Small intestine (tissue), 7 donors: ENCODE results near the gene CTXND1. TPM values are rescaled to one million over a fixed set of nuclear protein-coding genes. Genes with fewer than 3 reads are reported as not detected.

ENCODE experiments used
- DNase-seq, 2 donors: peaks; one replicate each; pipeline versions ENCODE4 v3.0.0 to v3.0.0-alpha.2; 2013
- FAIRE-seq: peaks from 2 replicates; lab custom pipeline; 2012; peaks lifted over from hg19 to GRCh38; lab: Jason Lieb, UNC
- H3K27ac ChIP-seq, 3 donors: one replicate each; pipeline ENCODE4 v1.5.1; 2013; ENCODE audit warnings: low read length in 2 of 3, mild to moderate bottlenecking in 2 of 3, control low read depth in 1 of 3, inconsistent platforms in 1 of 3, low read depth in 1 of 3, moderate library complexity in 1 of 3
- H3K27me3 ChIP-seq, 3 donors: one replicate each; pipeline ENCODE4 v1.6.1; 2013; ENCODE audit warnings: low read length in 3 of 3, inconsistent platforms in 1 of 3; ENCODE audit not compliant: control insufficient read depth in 3 of 3, insufficient read depth in 3 of 3
- H3K36me3 ChIP-seq, 3 donors: one replicate each; pipeline ENCODE4 v1.6.1; 2013; ENCODE audit warnings: low read length in 3 of 3, inconsistent platforms in 1 of 3, low read depth in 1 of 3, mild to moderate bottlenecking in 1 of 3, moderate library complexity in 1 of 3; ENCODE audit not compliant: control insufficient read depth in 3 of 3, insufficient read depth in 2 of 3
- H3K4me1 ChIP-seq, 3 donors: one replicate each; pipeline ENCODE4 v1.6.1; 2013; ENCODE audit warnings: low read length in 2 of 3, inconsistent platforms in 1 of 3, low read depth in 1 of 3, mild to moderate bottlenecking in 1 of 3, moderate library complexity in 1 of 3; ENCODE audit not compliant: control insufficient read depth in 3 of 3, insufficient read depth in 2 of 3
- H3K4me3 ChIP-seq, 3 donors: one replicate each; pipeline ENCODE4 v1.5.1; 2013; ENCODE audit warnings: low read length in 3 of 3, control low read depth in 1 of 3, inconsistent platforms in 1 of 3, low read depth in 1 of 3, mild to moderate bottlenecking in 1 of 3, moderate library complexity in 1 of 3
- H3K9me3 ChIP-seq, 2 donors: one replicate each; pipeline ENCODE4 v1.6.1; 2013; ENCODE audit warnings: low read depth in 1 of 2, low read length in 1 of 2; ENCODE audit not compliant: control insufficient read depth in 2 of 2, insufficient read depth in 1 of 2
- WGBS, 3 donors: extraction: QIAGEN DNeasy Blood & Tissue Kit; methylation state at CpG; one replicate each; pipeline ENCODE4 v1.1.7; 2013; 5-methylcytosine and 5-hydroxymethylcytosine counted together
- polyA plus RNA-seq, 4 donors: library from polyadenylated mRNA; stranded (reverse) in 3 of 4; unstranded in 1 of 4; fragments of 200-250 nt in 3 of 4; fragments of 120-200 nt in 1 of 4; gene quantifications; one replicate each; pipeline versions ENCODE4 v1.2.1 to v1.2.3, GENCODE V29; 2013
- donor health status: healthy with polysubstance abuse.
- donor health status: control.
- donor health status: control.
- donor health status: Bipolar disorder and iron deficiency.
- donor health status: healthy.

The CTXND1 gene
- polyA plus RNA-seq, 4 donors, result under 0.01 to 12.8 (median 0.61) TPM

DNA sequence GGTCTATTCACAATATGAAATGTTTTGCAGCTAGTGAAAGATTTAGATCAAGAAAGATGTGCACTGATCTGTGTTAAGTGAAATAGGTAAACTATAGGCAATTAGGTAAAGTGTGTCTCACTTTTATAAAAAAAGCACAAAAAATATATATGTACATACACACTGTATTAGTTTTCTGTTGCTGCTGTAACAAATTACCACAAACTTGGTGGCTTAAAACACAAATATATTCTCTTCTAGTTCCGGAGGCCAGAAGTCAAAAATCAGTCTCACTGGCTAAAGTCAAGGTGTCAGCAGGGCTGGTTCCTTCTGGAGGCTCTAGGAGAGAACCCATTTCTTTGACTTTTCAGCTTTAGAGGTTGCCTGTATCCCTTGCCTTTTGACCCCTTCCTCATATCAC is 88.1 kb downstream of the CTXND1 start:
- FAIRE-seq, result no peak
- peaks cover 14 to 26% (median 15%) of the 10 kb centered on the region in 3 donors for H3K4me1 ChIP-seq
- 88 to 100% (median 98%) methylated on average over 1 of the region's 1 CpG for WGBS, 3 donors

GRCh38 chr15:80163217-80163616 is 88.8 kb downstream of the CTXND1 start:
- H3K9me3 ChIP-seq, result no peaks in the 10 kb centered on the region
- no peak overlapping the region for H3K27ac ChIP-seq
- H3K36me3 ChIP-seq, result peaks cover 0 to 41% (median 0%) of the 10 kb centered on the region in 3 donors
- WGBS, 3 donors, result 82 to 92% (median 89%) methylated on average over 5 of the region's 5 CpGs
- FAIRE-seq, result no peak
- peaks cover 14 to 26% (median 15%) of the 10 kb centered on the region in 3 donors for H3K4me1 ChIP-seq
- no peaks in the 10 kb centered on the region for H3K27me3 ChIP-seq
- DNase-seq, result peak in 1 of 2 donors; percentile 30
- H3K4me3 ChIP-seq, result no peak overlapping the region

More for the DNA sequence above, 88.1 kb downstream of the CTXND1 start:
- H3K27me3 ChIP-seq, result no peaks in the 10 kb centered on the region
- no peaks in the 10 kb centered on the region for H3K9me3 ChIP-seq
- peaks cover 0 to 39% (median 0%) of the 10 kb centered on the region in 3 donors for H3K36me3 ChIP-seq
- no peak overlapping the region for H3K27ac ChIP-seq
- no peak overlapping the region for H3K4me3 ChIP-seq
- no peak for DNase-seq

DNA sequence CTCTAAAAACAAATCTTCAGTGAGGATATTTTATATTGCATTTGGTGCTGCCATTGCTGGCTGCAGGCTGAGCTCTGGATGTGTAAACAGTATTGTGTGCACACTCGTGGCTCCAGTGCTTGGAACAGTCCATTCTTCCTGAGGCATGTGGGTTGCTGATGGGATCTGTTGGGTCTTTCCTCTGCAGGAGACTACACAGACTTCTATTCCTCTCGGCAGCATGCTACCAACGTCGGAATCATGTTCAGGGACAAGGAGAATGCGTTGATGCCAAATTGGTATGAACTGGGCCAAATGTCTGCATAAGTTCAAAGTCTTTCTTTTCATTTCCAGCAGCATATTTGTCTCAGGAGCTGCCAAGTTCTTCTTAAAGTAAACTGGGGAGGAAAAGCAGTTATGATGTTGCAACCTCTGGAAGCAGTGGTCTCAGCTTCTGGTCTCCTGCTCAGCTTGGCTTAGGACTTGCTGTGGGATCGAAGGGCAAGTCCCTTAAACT is 89.9 kb downstream of the CTXND1 start:
- no peak overlapping the region for H3K4me3 ChIP-seq
- peaks cover 14 to 26% (median 15%) of the 10 kb centered on the region in 3 donors for H3K4me1 ChIP-seq
- FAIRE-seq, result no peak
- H3K9me3 ChIP-seq, result no peaks in the 10 kb centered on the region
- H3K36me3 ChIP-seq, result peaks cover 0 to 47% (median 0%) of the 10 kb centered on the region in 3 donors
- peak in 1 of 2 donors; percentile 17 for DNase-seq
- WGBS, 3 donors, result 26 to 46% (median 37%) methylated on average over 6 of the region's 6 CpGs
- H3K27me3 ChIP-seq, result no peaks in the 10 kb centered on the region
- peak overlapping the region in 2 of 3 donors; percentile 50 to 74 for H3K27ac ChIP-seq

GRCh38 chr15:80161468-80162016 is 90.5 kb downstream of the CTXND1 start:
- WGBS, 3 donors, result 52 to 74% (median 53%) methylated on average over 6 of the region's 6 CpGs
- DNase-seq (peak; percentile 53 to 73), FAIRE-seq (no peak)

GRCh38 chr15:80160570-80161156 is 91.3 kb downstream of the CTXND1 start:
- DNase-seq (peak; percentile 49 to 86), FAIRE-seq (no peak)
- Histone ChIP-seq H3K4me1 (peaks cover 14 to 32% (median 15%) of the 10 kb centered on the region in 3 donors), H3K27me3 (no peaks in the 10 kb centered on the region), H3K36me3 (peaks cover 0 to 51% (median 0%) of the 10 kb centered on the region in 3 donors), H3K27ac (peak overlapping the region; percentile 61 to 74 (median 74)), H3K4me3 (no peak overlapping the region), H3K9me3 (no peaks in the 10 kb centered on the region)
- 59 to 78% (median 63%) methylated on average over 7 of the region's 7 CpGs for WGBS, 3 donors

More at GRCh38 chr15:80161468-80162016, 90.5 kb downstream of the CTXND1 start:
- Histone ChIP-seq H3K4me1 (peaks cover 14 to 26% (median 15%) of the 10 kb centered on the region in 3 donors), H3K9me3 (no peaks in the 10 kb centered on the region), H3K27ac (peak overlapping the region in 2 of 3 donors; percentile 50 to 74), H3K27me3 (no peaks in the 10 kb centered on the region), H3K4me3 (no peak overlapping the region), H3K36me3 (peaks cover 0 to 51% (median 0%) of the 10 kb centered on the region in 3 donors)

- no peak for FAIRE-seq
- DNase-seq, result no peak
- Histone ChIP-seq H3K4me3 (no peak overlapping the region), H3K27me3 (no peaks in the 10 kb centered on the region), H3K27ac (peak overlapping the region in 2 of 3 donors; percentile 45 to 74), H3K4me1 (peaks cover 15 to 38% (median 16%) of the 10 kb centered on the region in 3 donors), H3K9me3 (no peaks in the 10 kb centered on the region), H3K36me3 (peaks cover 0 to 51% (median 0%) of the 10 kb centered on the region in 3 donors)
- 90 to 93% (median 92%) methylated on average over 12 of the region's 12 CpGs for WGBS, 3 donors
Measured at GRCh38 chr15:80159811-80160569, 92.0 kb downstream of the CTXND1 start.

DNA sequence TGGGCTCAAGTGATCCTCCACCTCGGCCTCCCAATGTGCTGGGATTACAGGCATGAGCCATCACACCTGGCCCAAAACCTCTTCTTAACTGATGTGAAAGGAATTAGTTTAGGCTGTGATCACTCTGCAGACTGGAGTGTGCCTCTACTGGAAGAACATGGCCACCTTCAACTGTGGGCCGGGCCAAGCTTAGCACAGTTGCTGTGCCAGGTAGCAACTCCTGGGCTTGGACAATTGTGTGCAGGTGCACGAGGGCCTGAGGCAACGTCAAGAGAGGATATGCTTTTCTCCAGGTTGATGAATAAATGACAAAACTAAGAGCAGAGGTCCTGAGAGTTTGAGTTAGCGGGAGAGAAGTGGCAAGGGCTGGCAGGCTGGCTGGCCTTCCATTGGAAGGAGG is 92.7 kb downstream of the CTXND1 start:
- H3K4me1 ChIP-seq, result peaks cover 16 to 43% (median 17%) of the 10 kb centered on the region in 3 donors
- 94 to 98% (median 97%) methylated on average over 5 of the region's 5 CpGs for WGBS, 3 donors
- H3K27ac ChIP-seq, result no peak overlapping the region
- no peak for FAIRE-seq
- H3K36me3 ChIP-seq, result peaks cover 0 to 51% (median 0%) of the 10 kb centered on the region in 3 donors
- no peak overlapping the region for H3K4me3 ChIP-seq
- H3K27me3 ChIP-seq, result no peaks in the 10 kb centered on the region
- no peaks in the 10 kb centered on the region for H3K9me3 ChIP-seq
- no peak for DNase-seq

GRCh38 chr15:80157215-80157614 is 94.8 kb downstream of the CTXND1 start:
- FAIRE-seq, result no peak
- DNase-seq, result no peak
- Histone ChIP-seq H3K27me3 (no peaks in the 10 kb centered on the region), H3K9me3 (no peaks in the 10 kb centered on the region), H3K4me1 (peaks cover 20 to 50% (median 21%) of the 10 kb centered on the region in 3 donors), H3K4me3 (no peak overlapping the region), H3K27ac (no peak overlapping the region), H3K36me3 (peaks cover 0 to 42% (median 0%) of the 10 kb centered on the region in 3 donors)
- WGBS, 3 donors, result 82 to 98% (median 95%) methylated on average over 5 of the region's 5 CpGs
